ENCODE results near the gene KRT14.
"Not testable (repeated sequence)": the region's sequence is repeated elsewhere in the genome, so short reads cannot be mapped to it uniquely, and the experiment has no call there.

The KRT14 gene

GRCh38 chr17:41600318-41600717 is 13.6 kb upstream of the KRT14 start:
- DNase-seq = no peak

- DNase-seq = no peak
Measured at GRCh38 chr17:41599680-41600079, 13.0 kb upstream of the KRT14 start.

- DNase-seq = no peak
Measured at GRCh38 chr17:41595585-41595984, 8.9 kb upstream of the KRT14 start.

- DNase-seq = no peak
Measured at GRCh38 chr17:41594363-41594915, 7.7 kb upstream of the KRT14 start.

DNA sequence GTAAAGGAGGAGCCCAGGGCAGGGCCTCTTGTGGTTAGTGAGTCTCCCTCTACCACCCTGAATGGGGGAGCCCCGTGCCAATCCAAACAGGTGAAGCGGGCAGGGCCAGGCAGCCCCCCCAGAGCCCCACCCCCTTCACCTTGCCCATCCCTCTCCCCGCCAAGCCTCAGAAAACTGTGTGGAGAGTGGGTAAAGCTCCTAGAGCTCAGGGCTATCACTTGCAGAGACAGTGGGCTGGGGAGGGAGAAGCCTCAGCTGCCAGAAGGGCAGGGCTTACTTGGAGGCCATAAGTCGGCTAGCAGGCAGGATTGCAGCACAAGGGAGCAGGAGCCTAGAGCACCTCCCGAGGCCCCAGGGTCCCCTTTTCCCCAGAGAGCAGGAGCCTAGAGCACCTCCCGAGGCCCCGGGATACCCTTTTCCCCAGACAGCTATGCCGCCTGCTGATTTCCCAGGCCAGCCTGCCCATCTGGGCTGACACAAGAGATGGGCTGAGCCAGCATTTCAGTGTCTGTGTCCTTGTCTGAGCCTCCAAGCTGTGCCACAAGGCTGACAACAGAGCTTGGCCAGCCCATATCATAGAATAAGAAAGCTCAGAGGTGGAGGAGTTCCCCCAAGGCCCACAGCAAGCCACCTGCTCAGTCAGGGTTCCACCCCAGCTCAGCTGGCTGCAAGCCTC is 6.7 kb upstream of the KRT14 start:
- DNase-seq = no peak

DNA sequence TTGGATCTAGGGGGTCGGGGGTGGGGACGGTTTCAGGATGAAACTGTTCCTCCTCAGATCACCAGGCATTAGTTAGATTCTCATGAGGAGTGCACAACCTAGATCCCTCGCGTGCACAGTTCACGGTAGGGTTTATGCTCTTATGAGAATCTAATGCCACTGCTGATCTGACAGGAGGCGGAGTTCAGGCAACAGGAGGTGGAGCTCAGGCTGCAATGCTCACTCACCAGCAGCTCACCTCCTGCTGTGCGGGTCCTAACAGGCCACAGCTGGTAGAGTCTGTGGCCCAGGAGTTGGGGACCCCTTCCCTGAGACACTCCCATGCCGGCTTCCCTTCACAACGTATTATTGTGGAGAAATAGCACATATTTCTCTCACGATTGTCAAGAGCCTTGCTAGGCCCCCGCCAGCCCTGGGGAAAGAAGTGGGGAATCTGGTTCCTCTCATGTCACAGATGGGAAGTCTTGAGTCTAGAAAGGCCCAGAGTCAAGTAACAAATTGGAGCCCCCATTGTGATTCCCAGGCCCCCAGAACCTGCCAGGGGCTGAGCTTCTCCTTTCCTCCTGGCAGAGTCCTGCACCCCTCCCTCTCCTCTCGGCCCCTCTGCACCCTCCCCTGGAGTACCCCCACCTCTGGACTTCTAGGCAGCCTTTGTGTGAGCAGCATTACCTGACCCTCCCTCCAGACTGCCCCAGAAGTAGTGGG is 6.1 kb upstream of the KRT14 start:
- no peak for DNase-seq

- no peak for DNase-seq
Measured at GRCh38 chr17:41589301-41589700, 2.6 kb upstream of the KRT14 start.

- DNase-seq = no peak
Measured at GRCh38 chr17:41588126-41588810, 1.6 kb upstream of the KRT14 start.

- DNase-seq = no peak
Measured at GRCh38 chr17:41585301-41586056, 1.2 kb downstream of the KRT14 start.

DNA sequence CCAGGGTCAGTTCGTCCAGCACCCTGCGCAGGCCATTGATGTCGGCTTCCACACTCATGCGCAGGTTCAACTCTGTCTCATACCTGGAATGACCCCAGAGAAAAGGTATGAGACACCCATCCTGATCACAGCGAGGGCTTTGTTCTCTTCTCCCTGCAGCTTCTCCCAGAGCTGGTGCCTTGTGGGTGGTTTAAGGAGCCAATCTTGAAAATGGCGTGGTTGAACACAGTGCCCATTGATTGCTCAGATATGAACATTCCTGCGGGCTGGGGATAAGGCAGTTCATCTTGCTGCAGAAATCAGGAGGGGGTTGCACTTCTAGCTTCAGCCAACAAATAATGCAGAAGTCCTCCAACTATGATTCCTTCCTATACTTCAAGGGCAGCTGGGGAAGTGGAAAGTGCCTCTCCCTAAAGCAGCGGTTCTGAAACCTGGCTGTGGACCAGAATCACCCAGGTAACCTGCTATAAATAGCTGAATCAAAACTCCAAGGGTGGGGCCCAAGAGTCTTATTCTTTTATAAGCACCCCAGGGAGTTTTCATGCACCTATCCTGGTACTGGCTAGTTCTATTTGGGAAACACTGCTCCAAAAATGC is 2.3 kb downstream of the KRT14 start:
- DNase-seq = not testable (repeated sequence)

- no peak for DNase-seq
Measured at GRCh38 chr17:41583137-41584127, 3.3 kb downstream of the KRT14 start.

- not testable (repeated sequence) for DNase-seq
Measured at GRCh38 chr17:41582061-41582968, 4.4 kb downstream of the KRT14 start.

- no peak for DNase-seq
Measured at GRCh38 chr17:41581366-41582060, 5.2 kb downstream of the KRT14 start.

- no peak for DNase-seq
Measured at GRCh38 chr17:41580687-41581365, 5.9 kb downstream of the KRT14 start.

- DNase-seq = no peak
Measured at GRCh38 chr17:41580244-41580575, 6.5 kb downstream of the KRT14 start.

DNA sequence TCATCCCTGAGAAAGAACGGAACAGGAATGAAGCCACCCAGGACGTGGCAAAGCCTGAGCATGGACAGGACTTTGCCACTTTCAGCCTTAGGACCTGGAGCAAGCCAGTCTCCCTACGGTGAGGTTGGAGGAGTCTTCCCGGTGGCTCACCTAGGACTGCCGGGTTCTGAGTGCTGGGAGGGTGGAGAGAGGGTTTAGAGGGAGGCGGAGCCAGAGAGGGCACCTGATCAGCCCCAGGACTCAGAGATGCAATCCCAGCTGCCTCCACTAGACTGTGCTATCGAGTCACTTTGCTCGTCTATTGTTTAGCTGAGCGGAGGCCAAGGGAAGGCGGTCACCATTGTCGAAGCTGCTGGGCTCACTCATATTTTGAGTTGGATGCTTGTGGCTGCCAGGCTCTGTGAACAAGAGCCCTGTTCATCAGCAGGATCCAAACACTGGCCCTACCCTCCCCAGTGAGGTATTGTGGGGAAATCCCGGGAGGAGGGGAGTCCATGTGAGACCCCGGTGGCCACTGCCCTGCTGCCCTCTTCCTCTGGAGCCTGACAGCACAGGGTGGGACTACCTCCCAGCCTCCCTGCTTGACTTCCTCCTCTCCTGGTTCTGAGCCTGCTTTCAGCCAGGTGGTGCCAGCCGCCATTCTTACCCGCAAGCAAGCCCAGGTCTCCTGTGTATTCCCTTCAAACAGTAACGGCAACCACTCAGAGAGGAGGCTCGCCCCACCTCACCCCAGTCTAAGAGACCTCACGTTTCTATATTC is 7.0 kb downstream of the KRT14 start:
- DNase-seq = peak in 3 of 4 experiments; percentile 6 to 35 (median 21)

DNA sequence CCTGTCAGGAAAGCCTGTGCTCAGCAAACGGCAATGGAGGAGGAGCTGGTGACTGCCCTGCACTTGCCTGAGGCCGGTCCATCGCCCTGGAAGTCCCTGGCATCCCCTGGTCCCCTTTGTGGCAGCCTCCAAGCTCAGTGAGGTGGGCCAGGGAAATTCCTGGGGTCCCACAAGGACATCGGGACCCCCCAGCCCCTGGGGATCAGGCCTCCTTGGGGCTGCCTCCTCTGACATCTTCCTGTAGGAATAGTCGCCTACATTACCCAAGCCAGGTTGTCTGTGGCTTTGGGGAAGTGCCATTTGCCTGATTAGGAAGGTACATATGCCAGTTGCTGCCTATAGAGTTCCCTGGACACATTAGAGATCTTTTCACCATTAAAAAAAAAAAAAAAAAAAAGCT is 7.7 kb downstream of the KRT14 start:
- no peak for DNase-seq

DNA sequence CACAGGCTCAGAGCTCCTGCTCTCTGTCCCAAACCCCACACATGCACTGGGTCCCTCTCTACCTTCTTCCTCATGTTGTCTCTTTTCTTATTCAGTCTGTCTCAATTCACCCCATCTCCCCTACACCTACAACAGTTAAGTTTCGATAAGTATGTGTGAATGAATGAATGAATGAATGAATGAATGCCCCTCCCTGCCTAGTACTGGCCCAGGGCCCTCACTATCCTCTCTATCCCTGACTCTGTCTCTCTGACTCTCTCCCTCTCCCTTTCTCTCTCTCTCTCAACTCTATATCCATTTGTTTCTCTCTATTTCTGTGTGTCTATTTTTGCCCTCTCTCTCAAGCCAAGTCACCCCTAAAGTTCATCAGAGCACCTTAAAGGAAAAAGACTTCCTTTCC is 8.2 kb downstream of the KRT14 start:
- DNase-seq = no peak
